ENCODE results near the gene BORCS5. TPM values are rescaled to one million over a fixed set of nuclear protein-coding genes. Genes with fewer than 3 reads are reported as not detected.
A peak's percentile ranks its signal among the peaks of the same experiment; 100 is the strongest.
"Not testable (repeated sequence)": the region's sequence is repeated elsewhere in the genome, so short reads cannot be mapped to it uniquely, and the experiment has no call there.

BORCS5 gene
- total RNA-seq, 2 experiments from 2014 or later, result 43.7 to 47.8 TPM

DNA sequence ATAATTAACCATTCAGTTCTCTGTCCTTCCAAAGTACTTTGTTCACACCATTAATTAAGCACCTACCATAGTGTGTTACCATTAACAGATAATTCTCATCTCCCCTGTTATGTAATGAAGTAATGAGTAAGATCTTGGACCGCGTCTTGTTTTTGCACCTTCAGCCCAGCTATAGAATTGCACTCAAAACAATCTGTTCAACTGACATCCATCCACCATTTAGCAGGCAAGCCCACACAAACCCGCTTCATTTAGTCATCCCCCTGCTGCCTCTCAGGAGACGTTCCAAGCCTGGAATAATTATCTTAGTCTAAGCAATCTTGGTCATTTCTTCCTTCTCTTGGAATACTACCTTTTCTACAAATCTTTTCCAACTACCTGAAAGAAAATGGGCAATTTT lies 131.4 kb downstream of the BORCS5 start:
- Mint-ChIP-seq H3K4me1 (ENCODE audit: low read depth) (peaks cover 47% of the 10 kb centered on the region), H3K27me3 (no peaks in the 10 kb centered on the region), H3K27ac (peak overlapping the region; percentile 99), H3K36me3 (peaks cover 43% of the 10 kb centered on the region), H3K4me3 (no peak overlapping the region), H3K9me3 (no peaks in the 10 kb centered on the region)
- CTCF ChIA-PET, result interaction anchor here (1.7 kb wide), 1 partner anchor 111 kb away, joined by 5 read pairs; no protein-coding TSS in a partner anchor
- POLR2A ChIA-PET, result interaction anchor here (1.0 to 7.3 kb wide), 4 partner anchors 14 to 226 kb away, joined by 3 to 71 read pairs (median 3); no protein-coding TSS in a partner anchor
- no peak for DNase-seq
- intact Hi-C loops (cut with micrococcal nuclease), result no loop called here

- Mint-ChIP-seq H3K27me3 (no peaks in the 10 kb centered on the region), H3K4me3 (no peak overlapping the region), H3K9me3 (no peaks in the 10 kb centered on the region), H3K36me3 (peaks cover 38% of the 10 kb centered on the region), H3K4me1 (ENCODE audit: low read depth) (peaks cover 41% of the 10 kb centered on the region), H3K27ac (peak overlapping the region; percentile 99)
- no peak for DNase-seq
- intact Hi-C loops (cut with micrococcal nuclease), result loop anchor here (1.0 kb wide), 1 partner anchor 16 kb away; no protein-coding TSS in a partner anchor
- ChIA-PET POLR2A (interaction anchor here (0.6 to 7.3 kb wide), 5 partner anchors 13 to 225 kb away, joined by 3 to 71 read pairs (median 3); no protein-coding TSS in a partner anchor), CTCF (interaction anchor here (1.7 to 2.1 kb wide), 2 partner anchors 15 to 112 kb away, joined by 5 to 10 read pairs; no protein-coding TSS in a partner anchor)
Observed at GRCh38 chr12:12488823-12489550, 132.1 kb downstream of the BORCS5 start.

DNA sequence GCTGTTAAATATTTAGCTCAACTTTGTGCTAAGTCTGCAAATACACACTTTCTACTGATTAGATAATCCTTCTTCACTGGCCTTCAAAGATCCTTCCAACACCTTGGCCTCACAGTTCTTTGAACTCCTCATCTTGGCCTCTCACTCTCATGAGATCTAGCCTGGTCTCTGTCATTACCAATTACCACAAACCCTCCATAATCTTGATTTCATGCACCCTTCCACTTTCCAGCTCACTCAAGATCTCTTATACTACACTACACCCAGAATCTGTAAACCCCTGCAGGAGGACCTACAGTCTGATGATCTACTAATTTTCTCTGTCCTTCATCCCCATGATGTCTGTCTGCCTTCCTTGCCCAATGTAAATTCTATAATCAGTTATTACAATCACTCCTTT lies 134.7 kb downstream of the BORCS5 start:
- DNase-seq, result no peak
- intact Hi-C loops (cut with micrococcal nuclease), result loop anchor here (1.0 kb wide), 1 partner anchor 9 kb away; no protein-coding TSS in a partner anchor
- ChIA-PET POLR2A (interaction anchor here (0.6 to 3.3 kb wide), 7 partner anchors 9 to 231 kb away, joined by 3 to 14 read pairs (median 6); no protein-coding TSS in a partner anchor), CTCF (interaction anchor here (0.6 to 1.5 kb wide), 6 partner anchors 12 to 114 kb away, joined by 3 to 6 read pairs (median 3); no protein-coding TSS in a partner anchor)
- no peak overlapping the region for H3K27ac Mint-ChIP-seq
- H3K27me3 Mint-ChIP-seq, result no peaks in the 10 kb centered on the region
- H3K36me3 Mint-ChIP-seq, result peaks cover 23% of the 10 kb centered on the region
- H3K4me1 Mint-ChIP-seq (ENCODE audit: low read depth), result peaks cover 44% of the 10 kb centered on the region
- H3K4me3 Mint-ChIP-seq, result no peak overlapping the region
- no peaks in the 10 kb centered on the region for H3K9me3 Mint-ChIP-seq

DNA sequence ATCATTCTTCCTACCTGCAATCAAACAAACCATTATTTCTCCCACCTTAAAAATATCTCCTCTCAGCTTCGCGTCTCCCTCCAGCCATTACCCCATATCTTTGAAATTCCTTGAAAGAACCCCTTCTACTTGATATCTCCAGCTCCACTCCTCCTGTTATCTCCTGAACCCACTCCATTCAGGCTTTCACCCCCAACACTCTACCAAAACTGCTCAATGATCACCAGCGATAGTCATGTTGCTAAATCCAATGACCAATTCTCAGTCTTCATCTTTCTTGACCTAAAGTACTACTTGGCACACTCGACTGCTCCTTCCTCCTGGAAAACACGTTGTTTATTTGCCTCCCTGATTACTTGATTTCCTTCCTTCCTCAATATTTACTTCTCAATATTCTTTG lies 135.7 kb downstream of the BORCS5 start:
- no peaks in the 10 kb centered on the region for H3K9me3 Mint-ChIP-seq
- peaks cover 22% of the 10 kb centered on the region for H3K36me3 Mint-ChIP-seq
- H3K4me1 Mint-ChIP-seq (ENCODE audit: low read depth), result peaks cover 42% of the 10 kb centered on the region
- ChIA-PET CTCF (interaction anchor here (1.2 to 1.5 kb wide), 2 partner anchors 11 to 35 kb away, joined by 3 to 6 read pairs; no protein-coding TSS in a partner anchor), POLR2A (interaction anchor here (0.5 to 3.3 kb wide), 5 partner anchors 11 to 213 kb away, joined by 3 to 14 read pairs (median 8); no protein-coding TSS in a partner anchor)
- H3K27ac Mint-ChIP-seq, result no peak overlapping the region
- H3K4me3 Mint-ChIP-seq, result no peak overlapping the region
- DNase-seq, result no peak
- H3K27me3 Mint-ChIP-seq, result no peaks in the 10 kb centered on the region
- intact Hi-C loops (cut with micrococcal nuclease), result loop anchor here (1.0 kb wide), 1 partner anchor 8 kb away; no protein-coding TSS in a partner anchor

- ChIA-PET POLR2A (interaction anchor here (1.3 to 1.5 kb wide), 2 partner anchors 19 to 66 kb away, joined by 3 to 4 read pairs; no protein-coding TSS in a partner anchor), CTCF (no interaction called here)
- Mint-ChIP-seq H3K4me1 (ENCODE audit: low read depth) (peaks cover 41% of the 10 kb centered on the region), H3K9me3 (no peaks in the 10 kb centered on the region), H3K4me3 (no peak overlapping the region), H3K27ac (peak overlapping the region; percentile 44), H3K36me3 (peaks cover 19% of the 10 kb centered on the region), H3K27me3 (no peaks in the 10 kb centered on the region)
- intact Hi-C loops (cut with micrococcal nuclease), result no loop called here
- DNase-seq, result no peak
Observed at GRCh38 chr12:12495536-12495935, 138.7 kb downstream of the BORCS5 start.

GRCh38 chr12:12498210-12498609 lies 141.3 kb downstream of the BORCS5 start:
- Mint-ChIP-seq H3K36me3 (peaks cover 26% of the 10 kb centered on the region), H3K4me3 (no peak overlapping the region)

GRCh38 chr12:12499909-12500604 lies 143.2 kb downstream of the BORCS5 start:
- Mint-ChIP-seq H3K4me3 (peak overlapping the region; percentile 47), H3K9me3 (no peaks in the 10 kb centered on the region), H3K36me3 (peaks cover 26% of the 10 kb centered on the region), H3K27ac (peak overlapping the region; percentile 91), H3K4me1 (ENCODE audit: low read depth) (peaks cover 81% of the 10 kb centered on the region), H3K27me3 (no peaks in the 10 kb centered on the region)
- CTCF ChIA-PET, result interaction anchor here (1.8 to 1.9 kb wide), 2 partner anchors 121 to 123 kb away, joined by 4 to 5 read pairs; no protein-coding TSS in a partner anchor
- POLR2A ChIA-PET, result interaction anchor here (0.9 to 4.5 kb wide), 8 partner anchors 9 to 226 kb away, joined by 4 to 45 read pairs (median 6); no protein-coding TSS in a partner anchor
- no peak for DNase-seq
- intact Hi-C loops (cut with micrococcal nuclease), result loop anchor here (1.0 to 5.0 kb wide), 3 partner anchors 8 to 217 kb away; partner anchors contain the start of gene CDKN1B

More at GRCh38 chr12:12498210-12498609, 141.3 kb downstream of the BORCS5 start:
- H3K4me1 Mint-ChIP-seq (ENCODE audit: low read depth), result peaks cover 65% of the 10 kb centered on the region
- no peaks in the 10 kb centered on the region for H3K27me3 Mint-ChIP-seq
- ChIA-PET POLR2A (interaction anchor here (1.1 to 3.4 kb wide), 2 partner anchors 15 to 24 kb away, joined by 3 to 23 read pairs; no protein-coding TSS in a partner anchor), CTCF (interaction anchor here (1.8 to 1.9 kb wide), 2 partner anchors 119 to 121 kb away, joined by 4 to 5 read pairs; no protein-coding TSS in a partner anchor)
- no peaks in the 10 kb centered on the region for H3K9me3 Mint-ChIP-seq
- DNase-seq, result no peak
- intact Hi-C loops (cut with micrococcal nuclease), result no loop called here
- H3K27ac Mint-ChIP-seq, result no peak overlapping the region

DNA sequence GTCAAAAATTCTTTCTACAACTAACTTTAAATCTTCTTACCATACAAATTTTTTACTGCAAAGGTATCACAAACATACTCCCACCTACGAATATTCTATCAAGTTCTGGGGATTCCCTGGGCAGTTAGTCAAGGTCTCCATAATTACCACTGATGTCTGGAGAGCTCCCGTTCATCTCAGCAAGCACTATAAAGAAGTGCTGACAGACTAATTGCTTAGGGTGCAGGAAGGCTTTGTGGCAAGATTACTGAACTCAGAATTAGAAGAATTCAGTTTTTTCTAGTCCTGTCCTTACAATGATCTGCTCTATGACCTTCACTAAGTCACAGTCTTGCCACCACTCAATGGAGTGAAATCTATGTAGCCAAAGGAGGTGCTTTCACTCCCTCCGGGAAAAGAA lies 144.2 kb downstream of the BORCS5 start:
- CTCF ChIA-PET, result no interaction called here
- Mint-ChIP-seq H3K27ac (peak overlapping the region; percentile 91), H3K27me3 (no peaks in the 10 kb centered on the region)

GRCh38 chr12:12502130-12502814 lies 145.4 kb downstream of the BORCS5 start:
- not testable (repeated sequence) for H3K9me3 Mint-ChIP-seq, H3K27me3 Mint-ChIP-seq
- Mint-ChIP-seq H3K27ac (peak overlapping the region; percentile 95), H3K4me1 (ENCODE audit: low read depth) (peaks cover 80% of the 10 kb centered on the region), H3K4me3 (peak overlapping the region; percentile 71), H3K36me3 (peaks cover 20% of the 10 kb centered on the region)
- POLR2A ChIA-PET, result interaction anchor here (0.6 to 5.0 kb wide), 5 partner anchors 13 to 60 kb away, joined by 3 to 76 read pairs (median 13); no protein-coding TSS in a partner anchor
- DNase-seq, result peak; percentile 31
- CTCF ChIA-PET, result interaction anchor here (0.6 to 4.4 kb wide), 4 partner anchors 10 to 124 kb away, joined by 3 to 40 read pairs (median 16); no protein-coding TSS in a partner anchor
- intact Hi-C loops (cut with micrococcal nuclease), result loop anchor here (2.0 to 5.0 kb wide), 3 partner anchors 27 to 215 kb away; partner anchors contain the start of genes CDKN1B and DUSP16

More for the DNA sequence above, 144.2 kb downstream of the BORCS5 start:
- Mint-ChIP-seq H3K4me1 (ENCODE audit: low read depth) (peaks cover 81% of the 10 kb centered on the region), H3K36me3 (peaks cover 22% of the 10 kb centered on the region), H3K4me3 (peak overlapping the region; percentile 42), H3K9me3 (no peaks in the 10 kb centered on the region)
- DNase-seq, result no peak
- intact Hi-C loops (cut with micrococcal nuclease), result loop anchor here (2.0 to 5.0 kb wide), 2 partner anchors 14 to 216 kb away; partner anchors contain the start of gene CDKN1B
- POLR2A ChIA-PET, result interaction anchor here (0.6 to 4.5 kb wide), 8 partner anchors 10 to 225 kb away, joined by 4 to 45 read pairs (median 7); no protein-coding TSS in a partner anchor

GRCh38 chr12:12502815-12503151 lies 145.9 kb downstream of the BORCS5 start:
- intact Hi-C loops (cut with micrococcal nuclease), result loop anchor here (2.0 to 5.0 kb wide), 3 partner anchors 28 to 215 kb away; partner anchors contain the start of genes CDKN1B and DUSP16
- Mint-ChIP-seq H3K36me3 (peaks cover 19% of the 10 kb centered on the region), H3K4me3 (peak overlapping the region; percentile 71), H3K27me3 (no peaks in the 10 kb centered on the region), H3K4me1 (ENCODE audit: low read depth) (peaks cover 78% of the 10 kb centered on the region), H3K27ac (peak overlapping the region; percentile 95), H3K9me3 (no peaks in the 10 kb centered on the region)
- peak; percentile 38 for DNase-seq
- POLR2A ChIA-PET, result interaction anchor here (0.9 to 5.0 kb wide), 9 partner anchors 9 to 146 kb away, joined by 3 to 76 read pairs (median 10); partner anchors contain the start of gene BORCS5
- CTCF ChIA-PET, result interaction anchor here (0.9 to 4.4 kb wide), 15 partner anchors 11 to 154 kb away, joined by 3 to 40 read pairs (median 6); no protein-coding TSS in a partner anchor
